Activated CD4-positive, CD25-positive, alpha-beta regulatory T cell treated with anti-CD3 and anti-CD28 coated beads, Interleukin-2, amount 50 U/mL, for 24 hours (primary cell): Measurements from ENCODE around the gene GPRIN1.

Source experiments
- ATAC-seq, 2 donors: fragments of 150-1000 bp; cut with Tn5 transposase; one replicate each; pipeline ENCODE4 v1.10.0; 2021; ENCODE audit warnings: mild to moderate bottlenecking in 1 of 2, moderate library complexity in 1 of 2

The GPRIN1 gene

GRCh38 chr5:176609724-176610434 lies at the start of gene GPRIN1:
TSS of gene GPRIN1 (minus strand) at chr5:176610156. CDS start at chr5:176599834, 10,322 bp downstream.
- peak; percentile 71 to 74 for ATAC-seq

DNA sequence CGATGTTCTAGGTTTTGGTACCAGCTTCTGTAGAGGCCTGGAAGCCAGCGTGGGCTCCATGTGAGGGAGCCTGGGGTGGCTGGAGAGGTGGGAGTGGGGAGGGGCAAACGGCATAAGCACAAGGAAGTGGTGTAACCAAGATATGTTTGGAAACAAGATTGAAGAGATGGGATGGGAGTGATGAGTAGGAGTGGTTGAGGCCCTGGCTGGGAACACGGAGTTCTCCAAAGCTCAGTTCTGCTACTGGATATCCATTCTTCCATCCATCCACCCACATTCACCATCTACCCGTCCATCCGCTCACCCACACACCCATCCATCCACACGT lies 49.5 kb upstream of the GPRIN1 start:
- ATAC-seq = no peak

- peak in 1 of 2 donors; percentile 5 for ATAC-seq
Observed at GRCh38 chr5:176658817-176659511, 49.0 kb upstream of the GPRIN1 start.

DNA sequence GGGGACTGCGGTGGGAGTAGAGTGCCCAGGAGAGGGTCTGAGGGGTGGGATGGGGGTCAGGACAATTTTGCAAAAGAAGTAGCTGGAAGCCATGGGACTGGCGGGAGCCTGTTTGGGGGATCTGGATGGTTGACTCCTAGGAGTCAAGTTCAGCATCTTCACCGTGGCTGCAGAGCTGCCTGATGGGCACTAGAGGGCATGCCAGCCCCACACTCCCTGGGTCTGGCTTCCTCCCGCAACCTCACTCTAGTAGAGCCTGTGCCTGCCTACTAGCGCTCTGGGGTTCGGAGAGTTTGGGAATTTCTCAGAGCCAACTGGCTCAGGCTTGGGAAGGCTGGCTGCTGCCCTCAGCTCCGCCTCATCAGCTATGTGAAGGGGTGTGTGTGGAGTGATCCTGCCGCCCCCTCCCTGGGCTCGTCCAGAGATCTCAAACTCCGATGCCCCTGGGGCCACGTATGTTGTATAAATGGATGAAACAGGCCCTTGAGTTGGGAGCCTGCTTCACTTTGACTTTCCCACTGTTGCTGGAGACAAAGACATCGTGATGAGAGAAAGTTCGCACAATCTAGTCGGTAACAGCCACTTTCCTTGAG lies 48.1 kb upstream of the GPRIN1 start:
- ATAC-seq = peak; percentile 33 to 41

GRCh38 chr5:176656467-176656990 lies 46.6 kb upstream of the GPRIN1 start:
- no peak for ATAC-seq

- ATAC-seq = no peak
Observed at GRCh38 chr5:176654856-176655255, 44.9 kb upstream of the GPRIN1 start.

- ATAC-seq = peak; percentile 87 to 92
Observed at GRCh38 chr5:176653401-176654385, 43.7 kb upstream of the GPRIN1 start.

DNA sequence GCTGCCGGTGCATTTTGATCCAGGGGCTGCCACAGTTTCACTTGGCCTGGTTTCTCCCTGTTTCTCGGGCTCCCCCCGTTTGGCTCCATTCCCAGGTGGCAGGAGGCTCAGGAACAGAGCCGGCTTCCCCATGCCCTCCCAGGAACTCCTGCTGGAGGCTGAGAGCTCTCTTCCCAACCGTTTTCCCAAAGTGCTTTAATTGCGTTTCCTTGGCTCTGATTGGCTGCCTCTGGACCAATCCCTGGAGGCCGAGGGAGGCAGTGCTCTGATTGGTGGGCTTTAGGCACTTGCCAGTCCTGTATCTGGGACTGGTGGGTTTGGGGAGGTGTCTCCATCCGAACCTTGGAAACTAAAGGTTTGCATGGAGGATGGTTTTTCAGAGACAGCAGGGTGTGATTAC lies 42.2 kb upstream of the GPRIN1 start:
- ATAC-seq = no peak

DNA sequence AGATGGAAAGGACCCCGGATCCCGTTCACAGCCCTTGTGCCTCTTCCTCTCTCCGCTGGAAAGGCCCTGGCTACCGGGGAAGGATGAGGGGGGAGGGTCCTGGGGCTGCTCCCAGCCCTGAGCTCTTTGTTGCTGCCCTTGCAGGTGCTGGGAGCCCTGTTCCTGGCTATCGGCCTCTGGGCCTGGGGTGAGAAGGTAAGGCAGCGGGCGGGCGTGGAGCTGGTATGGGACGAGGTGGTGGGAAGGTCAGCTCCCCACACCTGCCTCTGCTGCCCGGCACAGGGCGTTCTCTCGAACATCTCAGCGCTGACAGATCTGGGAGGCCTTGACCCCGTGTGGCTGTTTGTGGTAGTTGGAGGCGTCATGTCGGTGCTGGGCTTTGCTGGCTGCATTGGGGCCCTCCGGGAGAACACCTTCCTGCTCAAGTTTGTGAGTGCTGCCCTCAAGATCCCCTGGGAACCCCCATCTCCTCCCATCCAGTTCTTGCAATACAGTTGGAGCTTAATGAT lies 41.6 kb upstream of the GPRIN1 start:
- no peak for ATAC-seq

GRCh38 chr5:176650354-176650884 lies 40.5 kb upstream of the GPRIN1 start:
- no peak for ATAC-seq

GRCh38 chr5:176648474-176649194 lies 38.7 kb upstream of the GPRIN1 start:
- ATAC-seq = no peak

DNA sequence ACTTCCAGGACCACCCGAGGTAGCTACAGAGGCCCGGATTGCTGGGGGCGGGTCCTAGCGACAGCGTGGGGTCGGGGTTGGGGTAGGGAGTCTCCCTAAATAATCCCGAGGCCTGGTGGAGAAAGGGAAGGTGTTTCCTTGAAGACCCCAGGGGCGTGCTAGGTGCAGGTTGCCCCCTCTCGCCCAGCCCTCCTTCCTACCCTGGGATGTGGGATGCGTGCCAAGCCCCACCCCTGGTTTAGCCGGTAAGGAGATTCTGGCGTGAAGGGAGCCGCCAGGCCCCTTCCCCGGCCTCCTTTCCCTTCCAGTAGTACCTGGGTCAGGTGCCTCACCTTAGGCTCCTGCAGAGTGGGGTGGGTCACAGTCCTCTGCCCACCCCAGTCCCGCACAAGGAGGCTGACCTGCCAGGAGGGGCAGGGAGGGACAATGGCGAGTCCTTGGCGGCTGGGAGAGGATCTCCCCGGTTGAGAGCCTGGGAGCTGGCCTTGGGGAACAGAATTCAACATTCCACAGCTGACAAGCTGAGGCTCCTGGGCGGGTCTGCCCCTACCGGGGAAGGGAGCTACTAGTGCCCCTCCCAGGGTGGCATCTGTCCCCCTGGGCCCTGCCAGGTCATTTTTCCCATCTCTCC lies 38.0 kb upstream of the GPRIN1 start:
- no peak for ATAC-seq

GRCh38 chr5:176647030-176647842 lies 37.3 kb upstream of the GPRIN1 start, which contains the start of gene TSPAN17:
TSS of gene TSPAN17 (plus strand) at chr5:176647484. CDS start at chr5:176647616, 132 bp downstream.
- peak; percentile 92 to 94 for ATAC-seq

DNA sequence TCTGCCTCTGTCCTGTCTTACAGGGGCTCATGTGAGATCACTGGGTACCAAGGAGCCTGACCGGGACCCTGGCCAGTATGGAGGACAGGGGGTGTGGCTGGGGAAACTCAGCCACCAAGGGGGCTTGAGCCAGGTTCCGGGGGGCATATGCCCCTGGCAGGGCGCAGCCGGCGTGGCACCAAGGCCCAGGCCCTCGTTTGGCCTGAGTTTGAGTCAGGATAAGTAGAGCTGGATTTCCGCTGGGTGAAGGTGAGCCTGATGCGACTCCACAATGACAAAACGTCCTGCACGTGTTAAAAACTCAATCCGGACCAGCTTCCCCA lies 36.7 kb upstream of the GPRIN1 start:
- peak; percentile 2 to 4 for ATAC-seq

GRCh38 chr5:176646049-176646706 lies 36.2 kb upstream of the GPRIN1 start:
- ATAC-seq = no peak

DNA sequence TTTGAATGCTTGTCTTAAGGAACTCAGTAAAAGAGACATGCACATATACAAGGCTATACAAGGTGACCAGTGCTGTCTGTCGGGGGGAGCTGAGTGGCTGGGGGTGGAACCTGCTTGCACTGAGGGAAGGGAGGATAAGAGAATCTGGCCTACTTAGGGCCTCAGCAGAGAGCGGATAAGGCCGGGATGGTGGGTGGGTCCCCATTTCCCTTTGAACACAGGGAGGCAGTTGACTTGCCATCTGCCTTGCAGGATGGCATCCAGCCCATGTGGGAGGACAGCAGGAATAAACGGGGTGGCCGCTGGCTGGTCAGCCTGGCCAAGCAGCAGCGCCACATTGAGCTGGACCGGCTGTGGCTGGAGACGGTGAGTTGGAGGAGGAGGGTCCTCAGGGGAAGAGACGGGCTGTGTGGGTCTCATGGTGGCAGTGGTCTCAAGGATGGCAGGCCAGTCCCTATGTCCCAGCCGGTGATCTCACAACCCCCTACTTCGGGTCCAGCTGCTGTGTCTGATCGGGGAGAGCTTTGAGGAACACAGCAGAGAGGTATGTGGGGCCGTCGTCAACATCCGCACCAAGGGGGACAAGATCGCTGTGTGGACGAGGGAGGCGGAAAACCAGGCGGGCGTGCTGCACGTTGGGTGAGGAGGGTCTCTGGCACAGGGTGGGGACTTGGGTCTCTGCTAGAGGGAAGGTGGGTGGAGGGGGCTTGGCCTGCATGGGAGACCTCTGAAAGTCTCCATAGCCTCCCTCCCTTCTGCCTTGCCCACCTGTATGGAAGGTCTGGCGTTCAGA lies 35.1 kb upstream of the GPRIN1 start:
- no peak for ATAC-seq

DNA sequence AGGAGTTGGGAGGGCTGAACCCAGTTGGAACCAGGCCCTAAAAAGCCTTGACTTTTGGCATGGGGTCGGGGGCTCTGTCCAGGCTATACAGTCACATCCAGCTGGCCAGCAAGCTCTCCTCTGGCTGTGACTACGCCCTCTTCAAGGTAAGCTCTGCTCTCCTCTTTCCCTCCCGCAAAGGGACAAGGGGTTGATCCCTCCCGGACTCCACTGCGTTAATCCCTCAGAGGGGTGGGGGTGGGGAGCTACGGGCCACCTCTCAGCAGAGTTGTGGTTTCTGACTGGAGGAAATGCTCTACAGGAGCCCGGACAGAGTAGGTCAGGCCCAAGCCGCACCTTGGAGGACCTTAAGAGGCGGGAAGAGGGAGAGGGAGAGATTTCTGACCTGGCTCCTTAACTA lies 34.3 kb upstream of the GPRIN1 start:
- no peak for ATAC-seq

DNA sequence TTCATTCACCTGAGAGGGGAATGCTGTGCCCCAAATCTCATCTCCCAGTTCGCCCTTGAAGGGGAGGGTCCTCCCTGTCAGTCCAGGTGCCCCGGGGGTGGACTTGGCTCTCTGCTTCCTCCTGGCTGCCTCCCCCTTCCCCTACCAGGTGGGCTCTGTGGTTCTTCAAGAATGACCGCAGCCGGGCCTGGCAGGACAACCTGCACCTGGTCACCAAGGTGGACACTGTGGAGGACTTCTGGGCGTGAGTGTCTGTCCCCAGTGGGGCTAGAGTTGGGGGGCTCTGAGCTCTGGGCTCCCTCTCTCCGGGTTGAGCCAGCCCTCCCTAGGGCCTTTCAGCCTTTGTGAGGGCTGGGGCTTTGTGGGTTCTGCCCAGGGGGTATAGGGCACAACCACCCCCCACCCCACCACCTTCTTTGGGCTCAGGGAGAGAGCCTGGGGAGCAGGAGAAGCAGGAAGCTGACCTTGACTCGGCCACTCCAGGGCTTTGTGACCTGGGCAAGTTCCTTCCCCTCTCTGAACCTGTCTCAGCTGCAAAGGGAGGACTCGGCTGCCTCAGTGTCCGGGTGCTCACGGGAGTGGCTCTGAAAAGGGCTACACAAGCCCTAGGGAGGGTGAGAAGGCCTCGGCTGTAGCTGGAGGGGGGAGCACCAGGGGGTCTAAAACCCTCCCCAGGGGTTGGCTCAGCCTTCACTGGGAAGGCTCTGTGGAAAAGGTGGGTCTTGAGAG lies 33.7 kb upstream of the GPRIN1 start:
- ATAC-seq = no peak
